ENCODE measurements around the gene LRRC1.
"Not testable (repeated sequence)": the region's sequence is repeated elsewhere in the genome, so short reads cannot be mapped to it uniquely, and the experiment has no call there.

The LRRC1 gene

DNA sequence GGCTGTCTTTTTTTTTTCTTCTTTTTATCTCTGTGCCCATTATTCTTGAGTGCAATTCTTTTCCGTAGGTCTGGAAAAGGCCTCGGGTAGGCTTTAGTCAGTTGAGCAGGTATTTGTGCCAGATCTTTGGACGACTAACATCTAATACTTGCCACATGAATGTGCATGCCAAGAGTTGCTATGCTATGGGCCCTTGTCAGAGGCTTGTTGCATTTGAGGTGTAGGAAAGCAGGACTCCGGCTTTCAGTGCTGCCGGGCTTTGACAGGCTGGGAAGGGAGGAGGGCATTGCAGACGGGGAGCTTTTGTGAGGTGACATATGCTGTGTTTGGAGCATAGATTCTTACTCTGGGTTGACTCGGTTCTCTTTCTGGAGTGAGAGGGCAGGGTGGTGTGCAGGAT is 10.2 kb downstream of the LRRC1 start:
- DNase-seq (ENCODE audit: low spot score) (no peak), ATAC-seq (ENCODE audit: low read depth) (no peak)
- Histone ChIP-seq H3K4me1 (ENCODE audit: insufficient read depth, poor library complexity, severe bottlenecking) (peaks cover 1% of the 10 kb centered on the region), H3K9me3 (ENCODE audit: severe bottlenecking) (no peaks in the 10 kb centered on the region), H3K27ac (ENCODE audit: poor library complexity, severe bottlenecking) (no peak overlapping the region), H3K27me3 (ENCODE audit: insufficient read depth, poor library complexity, severe bottlenecking) (no peaks in the 10 kb centered on the region), H3K36me3 (ENCODE audit: low read depth) (no peaks in the 10 kb centered on the region), H3K4me3 (ENCODE audit: severe bottlenecking) (no peak overlapping the region)
- TF ChIP-seq CTCF (IDR thresholded peaks at IDR 0.05; ENCODE audit: poor library complexity, severe bottlenecking): no peak

DNA sequence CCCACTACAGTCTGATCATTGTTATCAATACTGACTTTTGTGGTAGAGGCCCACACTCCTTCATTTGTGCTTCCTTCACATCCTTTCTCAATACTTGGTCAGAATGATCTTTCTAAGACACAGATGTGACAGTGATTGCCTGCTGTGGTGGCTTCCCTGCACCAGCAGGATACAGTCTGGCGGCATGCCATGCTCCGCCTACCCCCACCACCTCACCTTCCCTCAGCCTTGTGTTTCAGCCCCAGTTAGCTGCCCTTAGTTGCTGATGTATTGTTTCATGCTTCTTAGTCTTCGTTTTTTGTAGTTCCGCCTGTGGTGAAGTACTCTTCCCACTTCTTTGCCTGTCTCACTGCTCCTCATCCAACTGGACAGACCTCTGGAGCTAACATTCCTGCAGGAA is 10.9 kb downstream of the LRRC1 start:
- TF ChIP-seq CTCF (IDR thresholded peaks at IDR 0.05; ENCODE audit: poor library complexity, severe bottlenecking): no peak
- Histone ChIP-seq H3K4me3 (ENCODE audit: severe bottlenecking) (no peak overlapping the region), H3K27me3 (ENCODE audit: insufficient read depth, poor library complexity, severe bottlenecking) (no peaks in the 10 kb centered on the region), H3K9me3 (ENCODE audit: severe bottlenecking) (no peaks in the 10 kb centered on the region), H3K4me1 (ENCODE audit: insufficient read depth, poor library complexity, severe bottlenecking) (peaks cover 9% of the 10 kb centered on the region), H3K36me3 (ENCODE audit: low read depth) (no peaks in the 10 kb centered on the region), H3K27ac (ENCODE audit: poor library complexity, severe bottlenecking) (no peak overlapping the region)
- no peak for DNase-seq (ENCODE audit: low spot score)
- ATAC-seq (ENCODE audit: low read depth): no peak

DNA sequence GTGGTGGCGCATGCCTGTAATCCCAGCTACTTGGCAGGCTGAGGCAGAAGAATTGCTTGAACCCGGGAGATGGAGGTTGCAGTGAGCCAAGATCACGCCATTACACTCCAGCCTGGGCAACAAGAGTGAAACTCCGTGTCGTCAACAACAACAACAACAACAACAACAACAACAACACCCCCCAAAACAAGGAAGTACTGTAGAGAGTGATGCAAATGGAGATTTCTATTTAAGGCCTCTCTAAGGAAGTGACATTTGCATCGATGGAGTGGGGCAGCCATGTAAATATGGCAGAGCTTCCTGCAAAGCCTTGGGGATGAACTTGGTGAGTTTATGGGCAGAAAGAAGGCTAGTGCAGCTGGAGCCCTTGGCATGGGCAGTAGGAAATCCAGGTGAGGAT is 12.8 kb downstream of the LRRC1 start:
- H3K36me3 ChIP-seq (ENCODE audit: low read depth); DNase-seq (ENCODE audit: low spot score); H3K27me3 ChIP-seq (ENCODE audit: insufficient read depth, poor library complexity, severe bottlenecking); H3K27ac ChIP-seq (ENCODE audit: poor library complexity, severe bottlenecking); ATAC-seq (ENCODE audit: low read depth); H3K4me3 ChIP-seq (ENCODE audit: severe bottlenecking); H3K9me3 ChIP-seq (ENCODE audit: severe bottlenecking): not testable (repeated sequence)
- H3K4me1 ChIP-seq (ENCODE audit: insufficient read depth, poor library complexity, severe bottlenecking): peaks cover 17% of the 10 kb centered on the region

- ATAC-seq (ENCODE audit: low read depth) (no peak), DNase-seq (ENCODE audit: low spot score) (no peak)
- no peak overlapping the region for H3K4me3 ChIP-seq (ENCODE audit: severe bottlenecking)
- H3K27me3 ChIP-seq (ENCODE audit: insufficient read depth, poor library complexity, severe bottlenecking): no peaks in the 10 kb centered on the region
- H3K27ac ChIP-seq (ENCODE audit: poor library complexity, severe bottlenecking): no peak overlapping the region
- peaks cover 17% of the 10 kb centered on the region for H3K4me1 ChIP-seq (ENCODE audit: insufficient read depth, poor library complexity, severe bottlenecking)
- TF ChIP-seq CTCF (IDR thresholded peaks at IDR 0.05; ENCODE audit: poor library complexity, severe bottlenecking): no peak
- no peaks in the 10 kb centered on the region for H3K9me3 ChIP-seq (ENCODE audit: severe bottlenecking)
- no peaks in the 10 kb centered on the region for H3K36me3 ChIP-seq (ENCODE audit: low read depth)
Observed at GRCh38 chr6:53808302-53808881, 13.6 kb downstream of the LRRC1 start.

GRCh38 chr6:53809691-53810090 is 14.9 kb downstream of the LRRC1 start:
- no peaks in the 10 kb centered on the region for H3K36me3 ChIP-seq (ENCODE audit: low read depth)
- no peak for TF ChIP-seq CTCF (IDR thresholded peaks at IDR 0.05; ENCODE audit: poor library complexity, severe bottlenecking)
- H3K27me3 ChIP-seq (ENCODE audit: insufficient read depth, poor library complexity, severe bottlenecking): no peaks in the 10 kb centered on the region
- no peak for DNase-seq (ENCODE audit: low spot score)
- no peak overlapping the region for H3K27ac ChIP-seq (ENCODE audit: poor library complexity, severe bottlenecking)
- H3K4me1 ChIP-seq (ENCODE audit: insufficient read depth, poor library complexity, severe bottlenecking): peaks cover 17% of the 10 kb centered on the region
- no peak for ATAC-seq (ENCODE audit: low read depth)
- H3K9me3 ChIP-seq (ENCODE audit: severe bottlenecking): no peaks in the 10 kb centered on the region
- H3K4me3 ChIP-seq (ENCODE audit: severe bottlenecking): no peak overlapping the region

All from RWPE2 (cell line).